NCI-H524 treated with DMSO at 0.1 percent for 48 hours (cell line): ENCODE data around the gene CDYL.

Source experiments
- DNase-seq: peaks from one replicate; lab custom pipeline; 2025; lab: John Stamatoyannopoulos, UW

Gene CDYL

GRCh38 chr6:4964675-4965561 lies 188.7 kb downstream of the CDYL start:
- no peak for DNase-seq

- DNase-seq: no peak
Observed at GRCh38 chr6:4965562-4966389, 189.6 kb downstream of the CDYL start.

GRCh38 chr6:4967301-4968030 lies 191.3 kb downstream of the CDYL start:
- no peak for DNase-seq

GRCh38 chr6:4969609-4970285 lies 193.5 kb downstream of the CDYL start:
- no peak for DNase-seq

GRCh38 chr6:4970739-4971395 lies 194.7 kb downstream of the CDYL start:
- no peak for DNase-seq

GRCh38 chr6:4971851-4972250 lies 195.6 kb downstream of the CDYL start:
- DNase-seq: no peak

- DNase-seq: no peak
Observed at GRCh38 chr6:4972438-4972837, 196.2 kb downstream of the CDYL start.

GRCh38 chr6:4973415-4973814 lies 197.2 kb downstream of the CDYL start:
- no peak for DNase-seq

- peak; percentile 3 for DNase-seq
Observed at GRCh38 chr6:4973982-4974745, 198.0 kb downstream of the CDYL start.

GRCh38 chr6:4974962-4975361 lies 198.8 kb downstream of the CDYL start:
- DNase-seq: no peak

GRCh38 chr6:4975506-4975905 lies 199.3 kb downstream of the CDYL start:
- DNase-seq: no peak

GRCh38 chr6:4977468-4977867 lies 201.3 kb downstream of the CDYL start:
- DNase-seq: no peak

GRCh38 chr6:4979426-4979825 lies 203.2 kb downstream of the CDYL start:
- DNase-seq: no peak

- no peak for DNase-seq
Observed at GRCh38 chr6:4981761-4982160, 205.6 kb downstream of the CDYL start.

GRCh38 chr6:4983322-4983721 lies 207.1 kb downstream of the CDYL start:
- DNase-seq: no peak

- DNase-seq: no peak
Observed at GRCh38 chr6:4986999-4987398, 210.8 kb downstream of the CDYL start.

- no peak for DNase-seq
Observed at GRCh38 chr6:4987432-4987831, 211.2 kb downstream of the CDYL start.

GRCh38 chr6:4994741-4995140 lies 218.5 kb downstream of the CDYL start:
- DNase-seq: no peak

GRCh38 chr6:4997862-4998261 lies 221.7 kb downstream of the CDYL start:
- no peak for DNase-seq

- DNase-seq: no peak
Observed at GRCh38 chr6:4999586-4999985, 223.4 kb downstream of the CDYL start.
